ENCODE measurements around the gene SLC9C2.
A peak's percentile ranks its signal among the peaks of the same experiment; 100 is the strongest.
"Not testable (repeated sequence)": the region's sequence is repeated elsewhere in the genome, so short reads cannot be mapped to it uniquely, and the experiment has no call there.

SLC9C2 gene

GRCh38 chr1:173520799-173521198, 82.1 kb downstream of the SLC9C2 start:
- no peak for DNase-seq

- DNase-seq, result not testable (repeated sequence)
Observed at GRCh38 chr1:173514503-173514902, 88.4 kb downstream of the SLC9C2 start.

- no peak for DNase-seq
Observed at GRCh38 chr1:173509797-173510196, 93.1 kb downstream of the SLC9C2 start.

GRCh38 chr1:173508541-173508940, 94.3 kb downstream of the SLC9C2 start:
- no peak for DNase-seq

- no peak for DNase-seq
Observed at GRCh38 chr1:173507847-173508209, 95.0 kb downstream of the SLC9C2 start.

GRCh38 chr1:173507205-173507846, 95.5 kb downstream of the SLC9C2 start:
- peak in 1 of 2 experiments; percentile 44 for DNase-seq

- peak in 1 of 2 experiments; percentile 12 for DNase-seq
Observed at GRCh38 chr1:173506437-173506836, 96.4 kb downstream of the SLC9C2 start.

- DNase-seq, result no peak
Observed at GRCh38 chr1:173505391-173505790, 97.5 kb downstream of the SLC9C2 start.

- peak; percentile 80 to 95 for DNase-seq
Observed at GRCh38 chr1:173504268-173504667, 98.6 kb downstream of the SLC9C2 start.

- DNase-seq, result peak; percentile 19 to 28
Observed at GRCh38 chr1:173503391-173503790, 99.5 kb downstream of the SLC9C2 start.

GRCh38 chr1:173502104-173502503, 100.8 kb downstream of the SLC9C2 start:
- no peak for DNase-seq

- DNase-seq, result no peak
Observed at GRCh38 chr1:173499729-173500128, 103.1 kb downstream of the SLC9C2 start.

- no peak for DNase-seq
Observed at GRCh38 chr1:173496757-173497320, 106.0 kb downstream of the SLC9C2 start.

GRCh38 chr1:173495609-173496267, 107.1 kb downstream of the SLC9C2 start:
- DNase-seq, result no peak

GRCh38 chr1:173493125-173493524, 109.7 kb downstream of the SLC9C2 start:
- DNase-seq, result not testable (repeated sequence)

- DNase-seq, result no peak
Observed at GRCh38 chr1:173491508-173491907, 111.4 kb downstream of the SLC9C2 start.

GRCh38 chr1:173489929-173490328, 112.9 kb downstream of the SLC9C2 start:
- DNase-seq, result no peak

GRCh38 chr1:173489149-173489600, 113.7 kb downstream of the SLC9C2 start:
- DNase-seq, result no peak

GRCh38 chr1:173488001-173488400, 114.9 kb downstream of the SLC9C2 start:
- no peak for DNase-seq

GRCh38 chr1:173485401-173485800, 117.5 kb downstream of the SLC9C2 start:
- no peak for DNase-seq

- DNase-seq, result no peak
Observed at GRCh38 chr1:173484276-173484675, 118.6 kb downstream of the SLC9C2 start.

GRCh38 chr1:173482683-173483082, 120.2 kb downstream of the SLC9C2 start:
- DNase-seq, result no peak

GRCh38 chr1:173481195-173481772, 121.6 kb downstream of the SLC9C2 start:
- no peak for DNase-seq

GRCh38 chr1:173479649-173480048, 123.2 kb downstream of the SLC9C2 start:
- no peak for DNase-seq
